ENCODE results near the gene GIT1.

- TF ChIP-seq CREB1 (CRISPR knock-in tag; IDR thresholded peaks at IDR 0.05; ENCODE audit: low read depth) (0 out of 2 replicates have a peak, but pooled peaks have one; percentile 30), POLR2AphosphoS5 (IDR thresholded peaks at IDR 0.05; ENCODE audit: low read depth) (peak; percentile 47), CTCF (conservative IDR thresholded peaks at IDR 0.05; ENCODE audit: low read depth in 2 of 2) (peak; percentile 89 to 98), ETS1 (IDR thresholded peaks at IDR 0.05) (no peak), REST (IDR thresholded peaks at IDR 0.05; ENCODE audit: unreplicated experiment) (no peak), EZH2phosphoT487 (IDR thresholded peaks at IDR 0.05; ENCODE audit: unreplicated experiment) (no peak)
Observed at GRCh38 chr17:29591737-29592608, 2.5 kb upstream of the GIT1 start.

All from GM23338 (cell line).